ENCODE data around the gene SCN8A.

DNA sequence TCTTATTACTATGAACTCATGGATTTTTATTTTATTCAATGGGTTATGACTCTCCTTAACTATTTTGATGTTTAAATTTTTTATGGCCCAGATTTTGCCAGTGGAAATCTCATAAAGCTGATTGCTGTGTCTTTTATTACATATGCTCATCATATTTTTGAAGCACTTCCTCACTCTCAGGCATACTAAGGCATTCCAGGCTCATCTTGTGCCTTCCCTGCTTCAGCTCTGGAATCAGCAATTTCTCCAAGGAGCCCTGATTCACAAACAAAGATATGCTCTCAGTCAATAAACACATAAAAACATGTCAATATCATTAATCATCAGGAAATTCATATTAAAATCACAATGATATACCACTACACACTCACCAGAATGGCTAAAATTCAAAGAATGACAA lies 44.9 kb upstream of the SCN8A start:
- TF ChIP-seq GATA2 (IDR thresholded peaks at IDR 0.05; ENCODE audit: low read depth, low read length) (no peak), GATA3 (IDR thresholded peaks at IDR 0.05; ENCODE audit: low read depth, low read length) (no peak)
